ENCODE measurements around the gene IGFN1.
"Not testable (repeated sequence)": the region's sequence is repeated elsewhere in the genome, so short reads cannot be mapped to it uniquely, and the experiment has no call there.

The IGFN1 gene

GRCh38 chr1:201245082-201245481 is 54.5 kb downstream of the IGFN1 start:
- DNase-seq (ENCODE audit: low read depth, low spot score) = no peak

- DNase-seq (ENCODE audit: low read depth, low spot score) = no peak
These were observed 58.3 kb downstream of the IGFN1 start for GRCh38 chr1:201248721-201249559.

GRCh38 chr1:201250326-201251011 is 59.8 kb downstream of the IGFN1 start:
- DNase-seq (ENCODE audit: low read depth, low spot score) = no peak

GRCh38 chr1:201251411-201251810 is 60.8 kb downstream of the IGFN1 start:
- DNase-seq (ENCODE audit: low read depth, low spot score) = no peak

- no peak for DNase-seq (ENCODE audit: low read depth, low spot score)
These were observed 61.3 kb downstream of the IGFN1 start for GRCh38 chr1:201251851-201252430.

GRCh38 chr1:201252944-201253371 is 62.3 kb downstream of the IGFN1 start:
- no peak for DNase-seq (ENCODE audit: low read depth, low spot score)

GRCh38 chr1:201253411-201253810 is 62.8 kb downstream of the IGFN1 start:
- DNase-seq (ENCODE audit: low read depth, low spot score) = no peak

- no peak for DNase-seq (ENCODE audit: low read depth, low spot score)
These were observed 63.4 kb downstream of the IGFN1 start for GRCh38 chr1:201253906-201254624.

- DNase-seq (ENCODE audit: low read depth, low spot score) = no peak
These were observed 64.2 kb downstream of the IGFN1 start for GRCh38 chr1:201254625-201255478.

- DNase-seq (ENCODE audit: low read depth, low spot score) = no peak
These were observed 65.1 kb downstream of the IGFN1 start for GRCh38 chr1:201255479-201256362.

- DNase-seq (ENCODE audit: low read depth, low spot score) = not testable (repeated sequence)
These were observed 67.5 kb downstream of the IGFN1 start for GRCh38 chr1:201258132-201258531.

- no peak for DNase-seq (ENCODE audit: low read depth, low spot score)
These were observed 68.2 kb downstream of the IGFN1 start for GRCh38 chr1:201258763-201259230.

GRCh38 chr1:201259476-201260235 is 69.0 kb downstream of the IGFN1 start:
- DNase-seq (ENCODE audit: low read depth, low spot score) = no peak

- no peak for DNase-seq (ENCODE audit: low read depth, low spot score)
These were observed 69.6 kb downstream of the IGFN1 start for GRCh38 chr1:201260236-201260590.

- DNase-seq (ENCODE audit: low read depth, low spot score) = no peak
These were observed 70.2 kb downstream of the IGFN1 start for GRCh38 chr1:201260648-201261311.

- DNase-seq (ENCODE audit: low read depth, low spot score) = no peak
These were observed 71.3 kb downstream of the IGFN1 start for GRCh38 chr1:201261771-201262547.

GRCh38 chr1:201262963-201263608 is 72.5 kb downstream of the IGFN1 start:
- DNase-seq (ENCODE audit: low read depth, low spot score) = no peak
